ENCODE data around the gene TPT1. TPM values are rescaled to one million over a fixed set of nuclear protein-coding genes. Genes with fewer than 3 reads are reported as not detected.

Gene TPT1
- total RNA-seq, 4 donors from 2014 or later: 1,719 to 2,278 (median 1,854) TPM

DNA sequence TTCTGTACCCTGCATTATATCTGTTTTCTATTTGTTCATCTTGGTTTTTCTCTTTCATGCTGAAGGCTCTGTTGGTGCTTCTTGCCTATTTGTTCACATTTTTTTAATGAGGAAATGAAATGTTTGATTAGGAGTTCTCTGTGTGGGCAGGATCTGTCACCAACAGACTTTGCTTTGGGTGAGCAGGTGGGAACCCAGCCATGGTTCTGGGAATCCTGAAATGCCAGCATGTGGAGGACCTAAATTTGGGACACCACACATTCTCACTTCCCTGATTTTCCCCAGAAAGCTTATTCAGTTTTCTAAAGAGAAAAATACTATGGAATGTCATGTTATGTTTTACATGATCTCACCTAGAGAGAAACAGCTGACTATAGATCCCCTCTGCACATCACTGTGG is 34.0 kb downstream of the TPT1 start:
- H3K4me1 ChIP-seq: peaks cover 0 to 7% (median 0%) of the 10 kb centered on the region in 4 donors
- H3K9me3 ChIP-seq: no peaks in the 10 kb centered on the region
- TF ChIP-seq, protein P1, sequence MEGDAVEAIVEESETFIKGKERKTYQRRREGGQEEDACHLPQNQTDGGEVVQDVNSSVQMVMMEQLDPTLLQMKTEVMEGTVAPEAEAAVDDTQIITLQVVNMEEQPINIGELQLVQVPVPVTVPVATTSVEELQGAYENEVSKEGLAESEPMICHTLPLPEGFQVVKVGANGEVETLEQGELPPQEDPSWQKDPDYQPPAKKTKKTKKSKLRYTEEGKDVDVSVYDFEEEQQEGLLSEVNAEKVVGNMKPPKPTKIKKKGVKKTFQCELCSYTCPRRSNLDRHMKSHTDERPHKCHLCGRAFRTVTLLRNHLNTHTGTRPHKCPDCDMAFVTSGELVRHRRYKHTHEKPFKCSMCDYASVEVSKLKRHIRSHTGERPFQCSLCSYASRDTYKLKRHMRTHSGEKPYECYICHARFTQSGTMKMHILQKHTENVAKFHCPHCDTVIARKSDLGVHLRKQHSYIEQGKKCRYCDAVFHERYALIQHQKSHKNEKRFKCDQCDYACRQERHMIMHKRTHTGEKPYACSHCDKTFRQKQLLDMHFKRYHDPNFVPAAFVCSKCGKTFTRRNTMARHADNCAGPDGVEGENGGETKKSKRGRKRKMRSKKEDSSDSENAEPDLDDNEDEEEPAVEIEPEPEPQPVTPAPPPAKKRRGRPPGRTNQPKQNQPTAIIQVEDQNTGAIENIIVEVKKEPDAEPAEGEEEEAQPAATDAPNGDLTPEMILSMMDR (IDR thresholded peaks at IDR 0.05): no peak
- no peak for TF ChIP-seq POLR2A (IDR thresholded peaks at IDR 0.05)
- DNase-seq: no peak
- no peak overlapping the region for H3K27ac ChIP-seq
- no peaks in the 10 kb centered on the region for H3K27me3 ChIP-seq
- no peaks in the 10 kb centered on the region for H3K36me3 ChIP-seq
- H3K4me3 ChIP-seq: no peak overlapping the region

DNA sequence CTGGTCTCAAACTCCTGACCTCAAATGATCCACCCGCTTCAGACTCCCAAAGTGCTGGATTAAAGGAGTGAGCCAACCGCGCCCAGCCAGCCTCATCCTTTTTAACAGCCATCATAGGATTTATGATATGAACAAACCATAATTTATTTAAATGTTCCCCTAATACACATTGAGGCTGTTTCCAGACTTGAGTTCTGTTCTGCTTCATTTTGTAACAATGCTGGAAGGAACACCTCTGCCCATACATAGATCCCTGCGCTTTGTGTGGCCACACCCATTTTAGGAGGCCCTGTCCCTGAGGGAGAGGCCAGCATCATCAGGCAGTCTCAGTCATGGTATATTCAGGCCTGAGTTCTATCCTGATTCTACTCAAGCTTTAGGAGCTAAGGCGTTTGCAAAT is 35.9 kb downstream of the TPT1 start:
- TF ChIP-seq, protein P1 (IDR thresholded peaks at IDR 0.05): no peak
- TF ChIP-seq POLR2A (IDR thresholded peaks at IDR 0.05): no peak
- no peaks in the 10 kb centered on the region for H3K27me3 ChIP-seq
- H3K27ac ChIP-seq: no peak overlapping the region
- no peaks in the 10 kb centered on the region for H3K36me3 ChIP-seq
- no peak for DNase-seq
- no peak overlapping the region for H3K4me3 ChIP-seq
- H3K4me1 ChIP-seq: no peaks in the 10 kb centered on the region
- H3K9me3 ChIP-seq: no peaks in the 10 kb centered on the region

DNA sequence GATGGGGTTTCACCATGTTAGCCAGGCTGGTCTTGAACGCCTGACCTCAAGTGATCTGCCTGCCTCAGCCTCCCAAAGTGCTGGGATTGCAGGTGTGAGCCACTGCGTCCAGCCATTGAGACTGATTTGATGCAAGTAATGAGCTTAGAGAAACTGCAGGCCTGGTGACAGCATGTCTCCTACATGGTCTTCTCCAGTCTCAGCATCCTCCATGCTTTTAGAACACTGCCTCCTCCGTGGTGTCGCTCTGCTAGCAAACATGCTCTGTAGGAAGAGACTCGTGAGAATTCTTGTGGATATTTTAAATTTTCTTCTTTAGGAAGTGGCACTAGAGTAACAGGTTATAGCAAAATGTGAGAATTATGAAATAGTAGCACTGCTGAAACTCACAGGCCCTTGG is 37.1 kb downstream of the TPT1 start:
- TF ChIP-seq POLR2A (IDR thresholded peaks at IDR 0.05): no peak
- TF ChIP-seq, protein P1 (IDR thresholded peaks at IDR 0.05): no peak
- Histone ChIP-seq H3K4me1 (no peaks in the 10 kb centered on the region), H3K27ac (no peak overlapping the region), H3K9me3 (no peaks in the 10 kb centered on the region), H3K4me3 (no peak overlapping the region), H3K27me3 (no peaks in the 10 kb centered on the region), H3K36me3 (no peaks in the 10 kb centered on the region)
- DNase-seq: no peak

DNA sequence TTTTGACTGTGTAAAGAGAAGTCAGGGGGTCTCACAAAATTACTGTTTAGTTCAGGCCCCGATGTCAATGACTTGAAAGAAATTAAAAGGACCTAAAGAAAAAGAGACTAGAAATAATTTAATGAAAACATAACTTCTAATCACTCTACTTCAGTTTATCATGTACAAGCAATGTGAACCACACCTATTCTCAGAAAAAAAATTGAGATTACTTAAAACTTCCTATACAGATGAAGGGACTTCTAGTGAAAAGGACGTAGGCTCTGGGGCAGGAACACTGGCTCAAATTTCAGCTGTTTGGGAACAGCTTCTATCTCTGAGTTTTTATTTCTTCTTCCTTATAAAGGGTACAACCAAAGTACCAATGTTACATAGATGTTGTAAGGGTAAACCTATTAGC is 38.0 kb downstream of the TPT1 start:
- Histone ChIP-seq H3K36me3 (no peaks in the 10 kb centered on the region), H3K4me1 (no peaks in the 10 kb centered on the region), H3K27me3 (no peaks in the 10 kb centered on the region), H3K9me3 (no peaks in the 10 kb centered on the region), H3K4me3 (no peak overlapping the region), H3K27ac (no peak overlapping the region)
- no peak for DNase-seq
- no peak for TF ChIP-seq POLR2A (IDR thresholded peaks at IDR 0.05)
- TF ChIP-seq, protein P1 (IDR thresholded peaks at IDR 0.05): no peak

DNA sequence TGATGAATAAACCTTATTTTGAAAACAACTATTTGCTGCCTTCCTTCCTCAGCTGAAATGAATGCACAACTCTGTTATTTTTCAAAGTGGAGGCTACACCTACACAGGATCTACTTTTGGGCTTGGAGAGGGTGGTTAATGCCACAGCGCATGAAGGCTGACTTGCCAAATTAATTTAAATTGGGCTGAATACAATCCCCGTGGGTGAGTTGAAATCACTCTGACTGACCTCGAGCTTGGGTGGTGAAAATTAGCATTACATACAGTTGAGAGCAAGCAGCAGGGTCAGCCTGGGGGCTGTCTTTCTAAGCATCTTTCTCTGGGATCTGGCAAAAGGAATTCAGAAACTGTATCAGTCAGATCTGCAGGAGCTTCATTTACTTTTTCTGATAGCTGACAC is 38.5 kb downstream of the TPT1 start:
- H3K27me3 ChIP-seq: no peaks in the 10 kb centered on the region
- no peak for DNase-seq
- no peak overlapping the region for H3K4me3 ChIP-seq

More for the DNA sequence above, 38.5 kb downstream of the TPT1 start:
- no peak for TF ChIP-seq POLR2A (IDR thresholded peaks at IDR 0.05)
- TF ChIP-seq, protein P1 (IDR thresholded peaks at IDR 0.05): no peak
- Histone ChIP-seq H3K9me3 (no peaks in the 10 kb centered on the region), H3K27ac (no peak overlapping the region), H3K4me1 (no peaks in the 10 kb centered on the region), H3K36me3 (no peaks in the 10 kb centered on the region)
